Measurements from ENCODE around the gene DCAF10. TPM values are rescaled to one million over a fixed set of nuclear protein-coding genes. Genes with fewer than 3 reads are reported as not detected.

Gene DCAF10
- total and polyA plus RNA-seq, 8 donors, result 3.9 to 19.6 (median 15.1) TPM

GRCh38 chr9:37778534-37778933 is 22.1 kb upstream of the DCAF10 start:
- Histone ChIP-seq H3K9me3 (no peaks in the 10 kb centered on the region), H3K27ac (no peak overlapping the region), H3K27me3 (no peaks in the 10 kb centered on the region), H3K36me3 (peaks cover 0 to 41% (median 6%) of the 10 kb centered on the region in 3 donors), H3K4me1 (peaks cover 0 to 5% (median 0%) of the 10 kb centered on the region in 3 donors), H3K4me3 (no peak overlapping the region)
- DNase-seq, result no peak
- 73 to 83% methylated on average over 2 of the region's 2 CpGs for WGBS, 2 donors
- no peak for ATAC-seq
- TF ChIP-seq, protein P1, sequence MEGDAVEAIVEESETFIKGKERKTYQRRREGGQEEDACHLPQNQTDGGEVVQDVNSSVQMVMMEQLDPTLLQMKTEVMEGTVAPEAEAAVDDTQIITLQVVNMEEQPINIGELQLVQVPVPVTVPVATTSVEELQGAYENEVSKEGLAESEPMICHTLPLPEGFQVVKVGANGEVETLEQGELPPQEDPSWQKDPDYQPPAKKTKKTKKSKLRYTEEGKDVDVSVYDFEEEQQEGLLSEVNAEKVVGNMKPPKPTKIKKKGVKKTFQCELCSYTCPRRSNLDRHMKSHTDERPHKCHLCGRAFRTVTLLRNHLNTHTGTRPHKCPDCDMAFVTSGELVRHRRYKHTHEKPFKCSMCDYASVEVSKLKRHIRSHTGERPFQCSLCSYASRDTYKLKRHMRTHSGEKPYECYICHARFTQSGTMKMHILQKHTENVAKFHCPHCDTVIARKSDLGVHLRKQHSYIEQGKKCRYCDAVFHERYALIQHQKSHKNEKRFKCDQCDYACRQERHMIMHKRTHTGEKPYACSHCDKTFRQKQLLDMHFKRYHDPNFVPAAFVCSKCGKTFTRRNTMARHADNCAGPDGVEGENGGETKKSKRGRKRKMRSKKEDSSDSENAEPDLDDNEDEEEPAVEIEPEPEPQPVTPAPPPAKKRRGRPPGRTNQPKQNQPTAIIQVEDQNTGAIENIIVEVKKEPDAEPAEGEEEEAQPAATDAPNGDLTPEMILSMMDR (IDR thresholded peaks at IDR 0.05), result no peak
- intact Hi-C loops (cut with DNase I), result no loop called here
- FAIRE-seq, result no peak

DNA sequence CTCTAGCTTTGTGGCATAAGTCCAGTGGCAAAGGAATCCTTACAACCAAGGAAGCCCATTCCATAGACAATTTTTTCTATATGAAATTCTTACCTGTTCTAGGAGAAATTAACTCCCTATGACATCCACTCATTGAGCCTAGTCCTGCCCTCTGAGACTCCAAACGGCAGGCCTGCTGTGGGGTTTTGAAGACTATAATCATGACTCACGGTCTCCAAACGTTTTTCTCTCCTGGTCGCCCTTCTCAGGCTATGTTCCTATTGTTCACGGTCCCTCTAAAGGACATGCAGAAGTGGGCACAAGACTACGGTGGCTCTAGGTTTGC is 16.3 kb upstream of the DCAF10 start:
- Histone ChIP-seq H3K36me3 (peaks cover 0 to 22% (median 6%) of the 10 kb centered on the region in 3 donors), H3K9me3 (no peaks in the 10 kb centered on the region), H3K27ac (peak overlapping the region; percentile 54 to 72 (median 66)), H3K4me1 (peaks cover 0 to 18% (median 0%) of the 10 kb centered on the region in 3 donors), H3K4me3 (peak overlapping the region; percentile 77 to 95 (median 82)), H3K27me3 (no peaks in the 10 kb centered on the region)
- intact Hi-C loops (cut with DNase I), result no loop called here
- ATAC-seq (no peak), FAIRE-seq (no peak), DNase-seq (no peak)
- whole genome bisulfite sequencing, 2 donors, result 0 to 2% methylated on average over 6 of the region's 6 CpGs
- TF ChIP-seq, protein P1 (IDR thresholded peaks at IDR 0.05), result no peak

GRCh38 chr9:37784616-37785483 is 15.7 kb upstream of the DCAF10 start, which contains the start of gene EXOSC3:
EXOSC3 (minus strand) TSS chr9:37785064; CDS start chr9:37785044, 20 bp downstream.
- Histone ChIP-seq H3K27ac (peak within 1 kb of the TSS; percentile 54 to 72 (median 66)), H3K4me1 (peaks cover 0 to 18% (median 0%) of the 10 kb centered on the region in 3 donors), H3K9me3 (no peaks in the 10 kb centered on the region), H3K27me3 (no peaks in the 10 kb centered on the region), H3K36me3 (peaks cover 0 to 16% (median 6%) of the 10 kb centered on the region in 3 donors), H3K4me3 (peak within 1 kb of the TSS; percentile 77 to 95 (median 82))
- TF ChIP-seq, protein P1 (IDR thresholded peaks at IDR 0.05), result no peak
- intact Hi-C loops (cut with DNase I), result no loop called here
- 0 to 1% methylated on average over 73 of the region's 73 CpGs for WGBS, 2 donors
- DNase-seq, result peak; percentile 81 to 94 (median 87)
- FAIRE-seq, result no peak
- peak; percentile 96 to 99 (median 98) for ATAC-seq

DNA sequence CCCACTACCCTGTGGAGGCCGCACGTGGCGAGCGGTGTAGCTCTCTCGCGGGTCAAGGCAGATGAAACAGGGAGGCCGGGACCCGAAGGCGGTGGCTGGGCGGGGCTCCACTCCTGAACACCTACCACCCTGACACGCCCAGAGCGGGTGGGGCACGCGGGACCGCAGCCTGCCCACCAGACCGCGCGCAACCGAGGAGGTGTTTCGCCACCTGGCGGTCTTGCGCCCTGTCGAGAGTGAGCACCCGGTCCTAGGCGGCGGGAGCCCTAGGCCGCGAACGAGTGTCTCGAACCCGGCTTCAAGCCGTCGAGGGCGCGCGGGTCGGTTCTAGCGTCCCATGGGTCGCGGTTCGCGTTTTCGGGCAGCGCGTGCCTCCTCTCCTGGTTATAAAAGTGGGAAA is 13.5 kb upstream of the DCAF10 start:
- Histone ChIP-seq H3K4me1 (peaks cover 0 to 18% (median 0%) of the 10 kb centered on the region in 3 donors), H3K36me3 (no peaks in the 10 kb centered on the region), H3K27ac (no peak overlapping the region), H3K9me3 (no peaks in the 10 kb centered on the region), H3K4me3 (no peak overlapping the region), H3K27me3 (no peaks in the 10 kb centered on the region)
- WGBS, 2 donors, result 37 to 40% methylated on average over 40 to 45 of the region's 45 CpGs
- TF ChIP-seq, protein P1 (IDR thresholded peaks at IDR 0.05), result no peak
- DNase-seq (peak in 2 of 6 donors; percentile 25 to 69), ATAC-seq (no peak), FAIRE-seq (no peak)
- intact Hi-C loops (cut with DNase I), result no loop called here

DNA sequence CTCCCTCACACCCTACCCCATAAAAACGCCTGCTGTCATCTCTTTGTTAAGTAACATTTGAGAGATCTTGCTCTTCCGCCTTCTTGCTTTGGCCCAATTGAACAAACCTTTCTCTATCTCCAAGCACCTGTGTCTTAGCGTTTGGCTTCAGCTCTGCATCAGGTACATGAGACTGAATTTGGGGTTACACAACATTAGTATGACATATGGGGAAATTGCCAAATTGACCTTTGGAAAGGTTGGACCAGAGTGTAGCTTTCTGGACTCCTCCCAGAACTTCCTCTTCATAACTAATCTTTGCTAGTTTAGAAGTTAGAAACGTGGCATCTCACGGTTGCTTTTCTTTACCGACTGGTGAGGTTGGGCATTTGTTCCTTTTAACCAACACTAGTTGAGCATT is 12.3 kb upstream of the DCAF10 start:
- FAIRE-seq, result no peak
- intact Hi-C loops (cut with DNase I), result no loop called here

More for the DNA sequence above, 12.3 kb upstream of the DCAF10 start:
- TF ChIP-seq, protein P1 (IDR thresholded peaks at IDR 0.05), result no peak
- Histone ChIP-seq H3K27ac (no peak overlapping the region), H3K27me3 (no peaks in the 10 kb centered on the region), H3K9me3 (no peaks in the 10 kb centered on the region), H3K36me3 (no peaks in the 10 kb centered on the region), H3K4me1 (peaks cover 0 to 15% (median 0%) of the 10 kb centered on the region in 3 donors), H3K4me3 (no peak overlapping the region)
- DNase-seq (no peak), ATAC-seq (no peak)
- 67 to 80% methylated on average over 6 of the region's 6 CpGs for WGBS, 2 donors
